Upper lobe of left lung (tissue), 6 donors: ENCODE data around the gene HS6ST1. TPM values are rescaled to one million over a fixed set of nuclear protein-coding genes. Genes with fewer than 3 reads are reported as not detected.

Experiments
- ATAC-seq, 2 donors: fragments of 200-7000 bp; cut with Tn5 transposase; one replicate each; pipeline ENCODE4 v1.9.1; 2022; ENCODE audit warnings: mild to moderate bottlenecking in 2 of 2, moderate library complexity in 2 of 2; ENCODE audit not compliant: low FRiP score in 2 of 2
- DNase-seq, 2 donors: peaks; one replicate each; pipeline ENCODE4 v3.0.0-alpha.2; 2019 to 2020
- H3K27ac ChIP-seq, 4 donors: fragments of 200-600 bp; sonication (generic); one replicate each; pipeline ENCODE4 v1.5.1; 2016 to 2019
- H3K27me3 ChIP-seq, 4 donors: fragments of 200-600 bp; sonication (generic); one replicate each; pipeline ENCODE4 v1.5.1; 2017 to 2019
- H3K36me3 ChIP-seq, 4 donors: fragments of 200-600 bp; sonication (generic); one replicate each; pipeline ENCODE4 v1.5.1; 2016 to 2019
- H3K4me1 ChIP-seq, 4 donors: fragments of 200-600 bp; sonication (generic); one replicate each; pipeline ENCODE4 v1.5.1; 2018 to 2019
- H3K4me3 ChIP-seq, 4 donors: fragments of 200-600 bp; sonication (generic); one replicate each; pipeline ENCODE4 v1.5.1; 2017 to 2019; ENCODE audit warnings: mild to moderate bottlenecking in 2 of 4, moderate library complexity in 1 of 4
- H3K9me3 ChIP-seq, 4 donors: fragments of 200-600 bp; sonication (generic); one replicate each; pipeline ENCODE4 v1.5.1; 2018 to 2019
- EP300 ChIP-seq, 4 donors: sonication (generic); formaldehyde crosslinking; IDR thresholded peaks; one replicate each; pipeline ENCODE4 v1.5.1; 2017; ENCODE audit warnings: antibody characterized with exemption in 4 of 4, control low read depth in 2 of 4
- POLR2A ChIP-seq, 4 donors: fragments of 450-650 bp; IDR thresholded peaks; one replicate each; pipeline ENCODE4 v1.5.1; 2016 to 2017; ENCODE audit warnings: antibody characterized with exemption in 4 of 4, mild to moderate bottlenecking in 2 of 4
- POLR2AphosphoS5 ChIP-seq, 2 donors: sonication (generic); formaldehyde crosslinking; IDR thresholded peaks; one replicate each; pipeline ENCODE4 v1.5.1; 2017; ENCODE audit warnings: antibody characterized with exemption in 2 of 2
- WGBS, 2 donors: methylation state at CpG; one replicate each; pipeline ENCODE4 v1.1.5; 2017 to 2018; 5-methylcytosine and 5-hydroxymethylcytosine counted together
- total RNA-seq, 6 donors: library from RNA; depleted of rRNA in 4 of 6; stranded (reverse); fragments of >200 nt in 4 of 6; gene quantifications; one replicate each; pipeline versions ENCODE4 v1.1.0 to v1.2.1, GENCODE V29; 2016 to 2021
- TF ChIP-seq, protein P1 (sequence below), 6 experiments: fragments of 450-650 bp in 4 of 6; fragments of 200-600 bp in 2 of 6; sonication (generic) in 2 of 6; IDR thresholded peaks; one replicate each; pipeline ENCODE4 v1.5.1; 2016 to 2019; ENCODE audit warnings: antibody characterized with exemption in 6 of 6
- donor health status: DM: no; HTN: no; CAD: no; lungs with moderate emphysema.
- donor health status: DM: no; HTN: yes; CAD: no; lungs with severe emphysema.

Gene HS6ST1
- total RNA-seq, 6 donors from 2014 or later, result 24.0 to 96.8 (median 37.0) TPM

DNA sequence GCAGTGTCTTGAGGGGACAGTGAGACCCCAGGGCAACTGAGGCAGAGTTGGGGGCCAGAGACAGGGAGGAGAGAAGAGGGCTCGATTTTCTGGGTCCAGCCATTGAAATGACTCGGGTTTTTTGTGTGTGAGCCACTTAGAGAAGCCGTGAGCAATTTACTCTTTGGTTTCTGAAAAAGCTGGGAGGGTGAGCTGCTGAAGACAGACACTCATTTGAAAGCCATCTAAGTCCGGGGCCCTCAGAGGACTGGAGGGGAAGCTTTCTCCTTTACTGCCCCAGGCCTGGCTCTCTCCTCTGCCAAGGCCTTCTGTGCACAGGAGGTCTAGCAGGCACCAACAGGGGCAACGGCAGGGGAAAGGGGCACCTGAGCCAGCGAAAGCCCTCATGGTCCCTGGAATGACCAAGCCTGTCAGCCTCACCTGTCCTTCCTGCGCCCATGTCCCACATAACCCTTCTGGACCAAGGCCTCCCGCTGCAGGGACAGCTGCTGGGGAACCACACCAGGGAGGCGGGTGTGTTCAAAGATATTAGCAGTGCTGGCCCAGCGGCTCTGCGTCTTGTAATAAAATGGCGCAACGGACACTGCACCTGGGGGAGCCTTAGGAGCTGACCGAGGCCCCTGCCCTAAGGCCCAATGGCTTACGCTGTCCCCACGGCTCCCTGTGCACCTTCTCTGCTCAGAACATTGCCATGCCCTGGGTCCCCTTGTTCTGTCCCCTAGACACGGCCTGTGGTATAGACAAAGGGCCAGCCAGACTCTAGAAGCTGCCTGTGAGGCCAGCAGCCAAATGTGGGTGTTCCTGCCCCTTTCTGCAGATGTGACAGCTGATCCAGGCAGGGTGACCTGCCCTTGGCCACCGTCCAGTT is 45.8 kb downstream of the HS6ST1 start:
- peaks cover 0 to 2% (median 0%) of the 10 kb centered on the region in 4 donors for H3K4me1 ChIP-seq
- WGBS, 2 donors, result 94 to 96% methylated on average over 12 to 17 of the region's 18 CpGs
- peak in 1 of 2 donors; percentile 17 for DNase-seq
- no peak overlapping the region for H3K27ac ChIP-seq
- peaks cover 0 to 12% (median 5%) of the 10 kb centered on the region in 4 donors for H3K36me3 ChIP-seq
- H3K9me3 ChIP-seq, result peaks cover 0 to 7% (median 2%) of the 10 kb centered on the region in 4 donors
- no peak overlapping the region for H3K4me3 ChIP-seq
- no peak for ATAC-seq
- TF ChIP-seq EP300 (IDR thresholded peaks at IDR 0.05) (no peak), POLR2A (IDR thresholded peaks at IDR 0.05) (no peak), POLR2AphosphoS5 (IDR thresholded peaks at IDR 0.05) (no peak)
- TF ChIP-seq, protein P1, sequence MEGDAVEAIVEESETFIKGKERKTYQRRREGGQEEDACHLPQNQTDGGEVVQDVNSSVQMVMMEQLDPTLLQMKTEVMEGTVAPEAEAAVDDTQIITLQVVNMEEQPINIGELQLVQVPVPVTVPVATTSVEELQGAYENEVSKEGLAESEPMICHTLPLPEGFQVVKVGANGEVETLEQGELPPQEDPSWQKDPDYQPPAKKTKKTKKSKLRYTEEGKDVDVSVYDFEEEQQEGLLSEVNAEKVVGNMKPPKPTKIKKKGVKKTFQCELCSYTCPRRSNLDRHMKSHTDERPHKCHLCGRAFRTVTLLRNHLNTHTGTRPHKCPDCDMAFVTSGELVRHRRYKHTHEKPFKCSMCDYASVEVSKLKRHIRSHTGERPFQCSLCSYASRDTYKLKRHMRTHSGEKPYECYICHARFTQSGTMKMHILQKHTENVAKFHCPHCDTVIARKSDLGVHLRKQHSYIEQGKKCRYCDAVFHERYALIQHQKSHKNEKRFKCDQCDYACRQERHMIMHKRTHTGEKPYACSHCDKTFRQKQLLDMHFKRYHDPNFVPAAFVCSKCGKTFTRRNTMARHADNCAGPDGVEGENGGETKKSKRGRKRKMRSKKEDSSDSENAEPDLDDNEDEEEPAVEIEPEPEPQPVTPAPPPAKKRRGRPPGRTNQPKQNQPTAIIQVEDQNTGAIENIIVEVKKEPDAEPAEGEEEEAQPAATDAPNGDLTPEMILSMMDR (IDR thresholded peaks at IDR 0.05), result no peak
- no peaks in the 10 kb centered on the region for H3K27me3 ChIP-seq

DNA sequence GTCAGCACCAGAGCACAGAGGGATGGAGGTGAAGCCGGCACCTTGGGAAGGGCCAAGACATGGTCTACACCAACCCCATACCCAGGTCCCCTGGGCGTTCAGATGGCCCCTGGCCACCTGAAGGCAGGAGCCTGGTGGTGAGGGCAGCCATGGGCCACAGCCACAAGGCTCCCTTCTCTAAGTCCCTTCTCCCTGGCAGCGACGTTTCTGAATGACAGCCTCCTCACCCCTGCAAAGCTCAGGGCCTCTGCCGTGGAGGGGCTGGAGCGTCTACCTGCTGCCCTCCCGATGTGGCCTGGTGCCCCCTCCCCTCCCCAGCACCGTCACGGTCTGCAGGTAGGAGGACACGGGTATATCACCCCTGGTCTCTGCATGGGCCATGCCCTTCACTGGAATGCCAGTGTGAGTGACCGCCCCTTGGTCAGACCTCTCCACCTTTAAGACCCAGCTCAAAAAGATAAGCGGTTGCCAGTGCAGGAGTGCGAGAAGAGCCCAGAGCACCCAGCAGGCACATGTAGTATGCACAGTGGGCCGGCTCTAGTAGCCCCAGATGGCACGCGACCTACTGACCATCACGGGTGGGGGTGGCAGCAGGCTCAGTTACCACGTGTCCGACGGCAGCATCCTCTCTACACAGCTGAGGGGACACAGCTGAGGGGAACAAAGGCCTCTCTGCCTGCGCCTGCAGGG is 46.6 kb downstream of the HS6ST1 start:
- H3K4me1 ChIP-seq, result no peaks in the 10 kb centered on the region
- H3K9me3 ChIP-seq, result peaks cover 0 to 7% (median 2%) of the 10 kb centered on the region in 4 donors
- H3K36me3 ChIP-seq, result peaks cover 0 to 15% (median 6%) of the 10 kb centered on the region in 4 donors
- H3K4me3 ChIP-seq, result no peak overlapping the region
- no peaks in the 10 kb centered on the region for H3K27me3 ChIP-seq
- DNase-seq (peak in 1 of 2 donors; percentile 18), ATAC-seq (no peak)
- H3K27ac ChIP-seq, result no peak overlapping the region
- no peak for TF ChIP-seq POLR2A (IDR thresholded peaks at IDR 0.05)
- WGBS, 2 donors, result 88 to 89% methylated on average over 5 to 21 of the region's 21 CpGs

DNA sequence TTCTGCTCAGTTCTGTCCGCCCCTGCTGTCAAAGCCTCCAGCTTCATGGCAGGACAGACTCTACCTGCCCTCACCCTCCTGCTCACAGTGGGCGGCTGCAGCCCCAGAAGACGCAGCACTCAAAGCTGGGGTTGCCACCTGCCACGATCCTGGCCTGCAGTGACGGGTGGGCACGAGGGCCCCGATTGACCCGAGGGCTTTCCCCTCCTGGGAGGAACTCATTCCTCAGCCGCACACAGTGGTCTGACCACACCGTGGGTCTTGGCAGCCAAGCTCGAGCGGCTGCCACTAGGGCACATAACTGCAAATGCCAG is 47.1 kb downstream of the HS6ST1 start:
- 89 to 94% methylated on average over 6 to 12 of the region's 12 CpGs for WGBS, 2 donors
- DNase-seq (peak in 1 of 2 donors; percentile 14), ATAC-seq (no peak)
- no peak overlapping the region for H3K27ac ChIP-seq
- no peak overlapping the region for H3K4me3 ChIP-seq
- TF ChIP-seq, protein P1 (IDR thresholded peaks at IDR 0.05), result no peak
- TF ChIP-seq POLR2AphosphoS5 (IDR thresholded peaks at IDR 0.05), result no peak
- TF ChIP-seq EP300 (IDR thresholded peaks at IDR 0.05), result no peak
- no peak for TF ChIP-seq POLR2A (IDR thresholded peaks at IDR 0.05)
- peaks cover 0 to 7% (median 2%) of the 10 kb centered on the region in 4 donors for H3K9me3 ChIP-seq
- peaks cover 0 to 15% (median 6%) of the 10 kb centered on the region in 4 donors for H3K36me3 ChIP-seq
- H3K27me3 ChIP-seq, result no peaks in the 10 kb centered on the region
- no peaks in the 10 kb centered on the region for H3K4me1 ChIP-seq

DNA sequence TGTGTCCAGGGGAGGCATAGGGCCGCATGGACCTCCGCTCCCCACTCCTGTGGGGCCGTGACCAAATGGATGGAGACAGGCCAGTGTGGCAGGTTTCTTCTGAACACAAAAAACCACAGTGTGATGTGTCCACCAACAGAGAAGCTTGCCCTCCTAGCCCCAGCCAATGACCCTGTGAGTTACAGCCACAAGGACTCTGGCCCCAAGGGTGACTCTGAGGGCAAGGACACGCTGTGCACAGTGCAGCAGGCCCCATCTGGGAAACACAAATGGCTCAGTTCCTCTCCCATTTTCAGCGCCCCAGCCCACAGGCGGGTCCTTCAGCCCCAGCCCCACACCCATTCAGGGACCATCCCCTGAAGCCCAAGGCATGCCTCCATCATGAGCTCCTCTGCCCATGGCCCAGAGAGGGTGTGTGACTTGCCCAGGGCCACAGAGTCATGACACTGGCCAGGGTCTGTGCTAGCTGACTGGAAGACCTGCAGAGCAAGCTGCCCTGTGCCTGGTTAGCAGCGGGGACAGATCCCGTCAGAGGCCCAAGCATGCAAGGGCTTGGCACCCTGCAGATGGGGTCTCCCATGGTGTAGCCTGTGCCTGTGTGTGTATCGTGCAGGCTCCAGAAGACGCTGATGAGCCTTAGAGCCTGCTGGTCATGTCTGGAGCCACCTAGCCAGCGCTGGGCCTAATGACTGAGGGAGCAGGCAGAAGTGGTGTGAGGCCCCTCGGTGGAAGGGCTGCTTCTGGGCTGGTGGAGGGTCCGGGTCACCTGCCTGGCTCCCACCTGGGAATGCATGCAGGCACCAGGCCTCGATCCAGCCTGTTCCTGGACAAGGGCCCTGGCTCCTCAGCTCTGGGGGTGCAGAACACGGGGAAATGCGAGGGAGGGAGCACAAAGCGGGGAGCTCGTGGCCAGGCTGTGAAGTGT is 47.7 kb downstream of the HS6ST1 start:
- H3K27ac ChIP-seq, result no peak overlapping the region
- ATAC-seq (no peak), DNase-seq (peak in 1 of 2 donors; percentile 17)
- H3K4me1 ChIP-seq, result no peaks in the 10 kb centered on the region
- H3K36me3 ChIP-seq, result peaks cover 0 to 15% (median 6%) of the 10 kb centered on the region in 4 donors
- TF ChIP-seq EP300 (IDR thresholded peaks at IDR 0.05) (no peak), POLR2A (IDR thresholded peaks at IDR 0.05) (no peak), POLR2AphosphoS5 (IDR thresholded peaks at IDR 0.05) (no peak)
- TF ChIP-seq, protein P1 (IDR thresholded peaks at IDR 0.05), result no peak
- peaks cover 0 to 7% (median 2%) of the 10 kb centered on the region in 4 donors for H3K9me3 ChIP-seq
- 82 to 93% methylated on average over 10 to 18 of the region's 18 CpGs for WGBS, 2 donors
- H3K27me3 ChIP-seq, result no peaks in the 10 kb centered on the region
- no peak overlapping the region for H3K4me3 ChIP-seq
